Spinal cord (tissue), 10 donors: Measurements from ENCODE around the gene HAX1. TPM values are rescaled to one million over a fixed set of nuclear protein-coding genes. Genes with fewer than 3 reads are reported as not detected.
"Not testable (repeated sequence)": the region's sequence is repeated elsewhere in the genome, so short reads cannot be mapped to it uniquely, and the experiment has no call there.

Source experiments
- DNase-seq, 6 donors: peaks; one replicate each; pipeline versions ENCODE4 v3.0.0 to v3.0.0-alpha.2; 2013 to 2015; ENCODE audit warnings: low spot score in 6 of 6, low read depth in 4 of 6
- H3K27ac ChIP-seq: one replicate; pipeline ENCODE4 v1.5.1; 2013; ENCODE audit warnings: low read depth, low read length, control low read depth
- H3K27me3 ChIP-seq: one replicate; pipeline ENCODE4 v1.6.1; 2013; ENCODE audit warnings: low read length; ENCODE audit not compliant: control insufficient read depth, insufficient read depth
- H3K36me3 ChIP-seq: one replicate; pipeline ENCODE4 v1.6.1; 2013; ENCODE audit warnings: low read length; ENCODE audit not compliant: control insufficient read depth, insufficient read depth
- H3K4me1 ChIP-seq: one replicate; pipeline ENCODE4 v1.6.1; 2013; ENCODE audit warnings: low read length; ENCODE audit not compliant: control insufficient read depth, insufficient read depth
- H3K4me3 ChIP-seq: one replicate; pipeline ENCODE4 v1.5.1; 2013; ENCODE audit warnings: low read depth, low read length, control low read depth
- H3K9me3 ChIP-seq: one replicate; pipeline ENCODE4 v1.6.1; 2013; ENCODE audit warnings: low read length; ENCODE audit not compliant: control insufficient read depth, insufficient read depth
- WGBS: methylation state at CpG from one replicate; pipeline ENCODE4 v1.1.5; 2013; ENCODE audit warnings: missing lambda C conversion rate; ENCODE audit not compliant: insufficient coverage; 5-methylcytosine and 5-hydroxymethylcytosine counted together
- polyA plus RNA-seq, 2 donors: library from polyadenylated mRNA; unstranded; fragments of 120-200 nt; gene quantifications; one replicate each; pipeline ENCODE4 v1.2.1, GENCODE V29; 2013; ENCODE audit not compliant: insufficient read length in 2 of 2
- total RNA-seq, 2 donors: library from RNA; depleted of rRNA in 1 of 2; stranded (reverse); fragments of 120-200 nt in 1 of 2; fragments of >200 nt in 1 of 2; gene quantifications; one replicate each; pipeline versions ENCODE4 v1.2.3 to v1.2.4, GENCODE V29; 2013 to 2014
- donor health status: healthy.

HAX1 gene
- total and polyA plus RNA-seq, 4 donors, result 64.3 to 123 (median 81.9) TPM

- not testable (repeated sequence) for H3K27me3 ChIP-seq, H3K4me1 ChIP-seq, DNase-seq, H3K4me3 ChIP-seq, H3K27ac ChIP-seq, H3K36me3 ChIP-seq, H3K9me3 ChIP-seq
- WGBS, result 70% methylated on average over 4 of the region's 4 CpGs
These were observed 35.3 kb downstream of the HAX1 start for GRCh38 chr1:154307670-154308270.

- not testable (repeated sequence) for H3K27ac ChIP-seq, DNase-seq, H3K9me3 ChIP-seq, H3K36me3 ChIP-seq, H3K27me3 ChIP-seq, H3K4me3 ChIP-seq, H3K4me1 ChIP-seq
- 82% methylated on average over 4 of the region's 7 CpGs for WGBS
These were observed 36.7 kb downstream of the HAX1 start for GRCh38 chr1:154309136-154309535.

GRCh38 chr1:154312229-154313065 is 40.0 kb downstream of the HAX1 start:
- not testable (repeated sequence) for H3K9me3 ChIP-seq, DNase-seq, H3K27me3 ChIP-seq, H3K36me3 ChIP-seq, H3K4me1 ChIP-seq, H3K4me3 ChIP-seq, H3K27ac ChIP-seq
- 92% methylated on average over 8 of the region's 13 CpGs for WGBS

- WGBS, result 95% methylated on average over 9 of the region's 10 CpGs
- no peak overlapping the region for H3K27ac ChIP-seq
- no peak for DNase-seq
- no peak overlapping the region for H3K4me3 ChIP-seq
- no peaks in the 10 kb centered on the region for H3K4me1 ChIP-seq
- peaks cover 2% of the 10 kb centered on the region for H3K9me3 ChIP-seq
- H3K27me3 ChIP-seq, result no peaks in the 10 kb centered on the region
- no peaks in the 10 kb centered on the region for H3K36me3 ChIP-seq
These were observed 40.6 kb downstream of the HAX1 start for GRCh38 chr1:154313066-154313356.

GRCh38 chr1:154314226-154314625 is 41.8 kb downstream of the HAX1 start:
- H3K9me3 ChIP-seq, H3K27ac ChIP-seq, H3K27me3 ChIP-seq, H3K4me1 ChIP-seq, H3K36me3 ChIP-seq, DNase-seq, H3K4me3 ChIP-seq: not testable (repeated sequence)
- no CpG with 5 or more reads among the region's 3 CpGs for WGBS

- H3K27me3 ChIP-seq, result no peaks in the 10 kb centered on the region
- no CpG with 5 or more reads among the region's 1 CpG for WGBS
- H3K27ac ChIP-seq, result no peak overlapping the region
- no peaks in the 10 kb centered on the region for H3K36me3 ChIP-seq
- H3K4me3 ChIP-seq, result no peak overlapping the region
- no peaks in the 10 kb centered on the region for H3K4me1 ChIP-seq
- H3K9me3 ChIP-seq, result peaks cover 2% of the 10 kb centered on the region
- DNase-seq, result no peak
These were observed 44.3 kb downstream of the HAX1 start for GRCh38 chr1:154316704-154317103.

- H3K27me3 ChIP-seq, result no peaks in the 10 kb centered on the region
- H3K36me3 ChIP-seq, result no peaks in the 10 kb centered on the region
- H3K4me3 ChIP-seq, result no peak overlapping the region
- H3K27ac ChIP-seq, result no peak overlapping the region
- WGBS, result 17% methylated on average over 1 of the region's 4 CpGs
- H3K4me1 ChIP-seq, result no peaks in the 10 kb centered on the region
- peaks cover 2% of the 10 kb centered on the region for H3K9me3 ChIP-seq
- no peak for DNase-seq
These were observed 46.0 kb downstream of the HAX1 start for GRCh38 chr1:154318386-154318785.

GRCh38 chr1:154320882-154321608 is 48.6 kb downstream of the HAX1 start, which contains the start of gene AQP10:
TSS of gene AQP10 (plus strand) at chr1:154321093. CDS start at chr1:154321156, 63 bp downstream.
- no peak for DNase-seq
- Histone ChIP-seq H3K27me3 (no peaks in the 10 kb centered on the region), H3K27ac (no peak within 1 kb of the TSS), H3K36me3 (no peaks in the 10 kb centered on the region), H3K4me3 (no peak within 1 kb of the TSS), H3K4me1 (peaks cover 16% of the 10 kb centered on the region), H3K9me3 (peaks cover 2% of the 10 kb centered on the region)
- 60% methylated on average over 2 of the region's 9 CpGs for WGBS

GRCh38 chr1:154321609-154321934 is 49.1 kb downstream of the HAX1 start:
- not testable (repeated sequence) for H3K4me3 ChIP-seq, H3K27ac ChIP-seq, H3K36me3 ChIP-seq, H3K9me3 ChIP-seq, DNase-seq, H3K27me3 ChIP-seq
- H3K4me1 ChIP-seq, result peaks cover 21% of the 10 kb centered on the region

- Histone ChIP-seq H3K27me3 (no peaks in the 10 kb centered on the region), H3K4me1 (peaks cover 39% of the 10 kb centered on the region), H3K9me3 (no peaks in the 10 kb centered on the region), H3K4me3 (no peak overlapping the region), H3K27ac (no peak overlapping the region), H3K36me3 (no peaks in the 10 kb centered on the region)
- WGBS, result 91% methylated on average over 7 of the region's 7 CpGs
- DNase-seq, result no peak
These were observed 51.1 kb downstream of the HAX1 start for GRCh38 chr1:154323493-154323892.
